ENCODE data around the gene PIN1. TPM values are rescaled to one million over a fixed set of nuclear protein-coding genes. Genes with fewer than 3 reads are reported as not detected.
"Not testable (repeated sequence)": the region's sequence is repeated elsewhere in the genome, so short reads cannot be mapped to it uniquely, and the experiment has no call there.

PIN1 gene
- total RNA-seq: 10 to 100 TPM; 49.6 to 64.4 (median 56.9) TPM
- polyA plus RNA-seq: 10 to 100 TPM; 63.9 to 81.1 (median 68.1) TPM
- long read RNA-seq, donor 1, full-length matches to known transcripts: 58 of 66 reads
- long read RNA-seq, donor 1, partial matches to known transcripts: 0 of 66 reads
- long read RNA-seq, donor 1, other reads (novel, unspliced or antisense): 8 of 66 reads
- long read RNA-seq, donor 2, full-length matches to known transcripts: 127 of 150 reads
- long read RNA-seq, donor 2, partial matches to known transcripts: 22 of 150 reads
- long read RNA-seq, donor 2, other reads (novel, unspliced or antisense): 1 of 150 reads

- WGBS, 3 donors: 0% methylated on average over 50 to 73 of the region's 73 CpGs
- H3K27ac ChIP-seq: peak within 1 kb of the TSS; percentile 80
These were observed at the start of gene PIN1 for GRCh38 chr19:9834726-9835506. Gene PIN1, plus strand, starts transcription at chr19:9835318. Its CDS starts 27 bp downstream, at chr19:9835345.

GRCh38 chr19:9785367-9786331, 49.5 kb upstream of the PIN1 start:
- Histone ChIP-seq H3K9me3 (no peaks in the 10 kb centered on the region), H3K27ac (peak overlapping the region; percentile 80), H3K27me3 (ENCODE audit: insufficient read depth in 3 of 3, low read length in 2 of 3) (peaks cover 0 to 33% (median 4%) of the 10 kb centered on the region in 3 donors), H3K4me3 (peak overlapping the region; percentile 69), H3K4me1 (no peaks in the 10 kb centered on the region), H3K36me3 (ENCODE audit: insufficient read depth in 1 of 2, low read depth in 1 of 2) (no peaks in the 10 kb centered on the region)
- peak; percentile 77 to 90 (median 84) for ATAC-seq
- intact Hi-C loops (cut with DNase I): no loop called here
- 1 to 2% (median 2%) methylated on average over 68 to 74 of the region's 74 CpGs for WGBS, 3 donors
- peak; percentile 94 to 95 for DNase-seq
- TF ChIP-seq CTCF (IDR thresholded peaks at IDR 0.05): no peak

More at GRCh38 chr19:9834726-9835506, at the start of gene PIN1:
- intact Hi-C loops (cut with DNase I): loop anchor here in 1 of 2 donors (10.0 kb wide), 1 partner anchor 500 kb away; the partner anchor contains the start of genes ICAM3 and RAVER1
- peak; percentile 64 for TF ChIP-seq CTCF (IDR thresholded peaks at IDR 0.05)
- Histone ChIP-seq H3K4me1 (peaks cover 12% of the 10 kb centered on the region), H3K4me3 (peak within 1 kb of the TSS; percentile 96), H3K27me3 (ENCODE audit: insufficient read depth in 3 of 3, low read length in 2 of 3) (no peaks in the 10 kb centered on the region), H3K9me3 (no peaks in the 10 kb centered on the region), H3K36me3 (ENCODE audit: insufficient read depth in 1 of 2, low read depth in 1 of 2) (peaks cover 0 to 29% of the 10 kb centered on the region in 2 donors)
- ATAC-seq (peak; percentile 99 to 100 (median 99)), DNase-seq (peak; percentile 99)

- no peak for TF ChIP-seq CTCF (IDR thresholded peaks at IDR 0.05)
- no peak for DNase-seq
These were observed 48.8 kb upstream of the PIN1 start for GRCh38 chr19:9786342-9786741.

GRCh38 chr19:9786819-9787218, 48.3 kb upstream of the PIN1 start:
- no peak overlapping the region for H3K4me3 ChIP-seq
- 87 to 90% (median 89%) methylated on average over 8 of the region's 8 CpGs for WGBS, 3 donors
- TF ChIP-seq CTCF (IDR thresholded peaks at IDR 0.05): no peak
- no peak overlapping the region for H3K27ac ChIP-seq
- H3K27me3 ChIP-seq (ENCODE audit: insufficient read depth in 3 of 3, low read length in 2 of 3): peaks cover 0 to 40% (median 4%) of the 10 kb centered on the region in 3 donors
- H3K36me3 ChIP-seq (ENCODE audit: insufficient read depth in 1 of 2, low read depth in 1 of 2): no peaks in the 10 kb centered on the region
- DNase-seq: no peak
- intact Hi-C loops (cut with DNase I): no loop called here
- no peaks in the 10 kb centered on the region for H3K4me1 ChIP-seq
- no peaks in the 10 kb centered on the region for H3K9me3 ChIP-seq
- ATAC-seq: no peak

More at GRCh38 chr19:9786342-9786741, 48.8 kb upstream of the PIN1 start:
- no peaks in the 10 kb centered on the region for H3K4me1 ChIP-seq
- H3K9me3 ChIP-seq: no peaks in the 10 kb centered on the region
- H3K27me3 ChIP-seq (ENCODE audit: insufficient read depth in 3 of 3, low read length in 2 of 3): peaks cover 0 to 37% (median 4%) of the 10 kb centered on the region in 3 donors
- peak overlapping the region; percentile 69 for H3K4me3 ChIP-seq
- intact Hi-C loops (cut with DNase I): no loop called here
- H3K36me3 ChIP-seq (ENCODE audit: insufficient read depth in 1 of 2, low read depth in 1 of 2): no peaks in the 10 kb centered on the region
- peak overlapping the region; percentile 80 for H3K27ac ChIP-seq
- ATAC-seq: no peak
- WGBS, 3 donors: 50 to 51% (median 51%) methylated on average over 9 of the region's 9 CpGs

GRCh38 chr19:9788604-9789003, 46.5 kb upstream of the PIN1 start:
- H3K27ac ChIP-seq; intact Hi-C loops (cut with DNase I); H3K9me3 ChIP-seq; H3K36me3 ChIP-seq (ENCODE audit: insufficient read depth in 1 of 2, low read depth in 1 of 2); H3K4me3 ChIP-seq; ATAC-seq; DNase-seq; H3K4me1 ChIP-seq: not testable (repeated sequence)
- H3K27me3 ChIP-seq (ENCODE audit: insufficient read depth in 3 of 3, low read length in 2 of 3): peaks cover 0 to 44% (median 4%) of the 10 kb centered on the region in 3 donors
- WGBS, 3 donors: 90 to 92% (median 91%) methylated on average over 13 of the region's 13 CpGs

All from psoas muscle (tissue), 8 donors.